SH-SY5Y (cell line): Measurements from ENCODE around the gene NOS3.

Experiments
- GATA2 ChIP-seq: IDR thresholded peaks from 2 replicates; pipeline ENCODE4 v1.6.1; 2011; ENCODE audit warnings: mild to moderate bottlenecking, low read depth, low read length
- GATA3 ChIP-seq: IDR thresholded peaks from 2 replicates; pipeline ENCODE4 v1.6.1; 2011; ENCODE audit warnings: low read depth, mild to moderate bottlenecking, low read length, moderate library complexity

GRCh38 chr7:150951181-150951520 is 39.7 kb upstream of the NOS3 start:
- TF ChIP-seq GATA2 (no peak), GATA3 (no peak)
